ENCODE results near the gene IRF3. TPM values are rescaled to one million over a fixed set of nuclear protein-coding genes. Genes with fewer than 3 reads are reported as not detected.

Gene IRF3
- total RNA-seq, 1 experiment from 2014 or later, result 205 TPM

- Histone ChIP-seq H3K79me2 (ENCODE audit: insufficient read depth, low read length) (no peaks in the 10 kb centered on the region), H3K18ac (ENCODE audit: insufficient read length, low read depth, low read length) (no peak overlapping the region), H4K20me1 (ENCODE audit: control insufficient read depth, insufficient read depth, insufficient read length) (no peaks in the 10 kb centered on the region), H3K9me3 (ENCODE audit: control insufficient read depth, low read depth, low read length) (no peaks in the 10 kb centered on the region), H2BK20ac (ENCODE audit: low read depth, low read length, poor library complexity, severe bottlenecking) (no peak overlapping the region), H2BK12ac (ENCODE audit: insufficient read length, low read depth, low read length) (no peak overlapping the region), H3T11ph (ENCODE audit: low read length) (no peak overlapping the region), H3K23me2 (ENCODE audit: insufficient read length, low read depth, low read length, poor library complexity, severe bottlenecking) (no peaks in the 10 kb centered on the region), H4K8ac (replicated peaks; ENCODE audit: insufficient read length, low read depth, low read length) (no peak overlapping the region), H4K91ac (ENCODE audit: insufficient read length, low read depth, low read length) (no peak overlapping the region), H3K4me1 (ENCODE audit: insufficient read depth, low read length) (no peaks in the 10 kb centered on the region), H2BK120ac (ENCODE audit: low read depth, low read length, poor library complexity, severe bottlenecking) (no peak overlapping the region), H3K56ac (ENCODE audit: insufficient read length, low read depth, low read length) (no peak overlapping the region), H4K5ac (ENCODE audit: insufficient read length, low read depth, low read length) (no peak overlapping the region), H3K79me1 (ENCODE audit: insufficient read depth, low read depth, low read length, poor library complexity, severe bottlenecking) (no peaks in the 10 kb centered on the region), H3K27ac (ENCODE audit: insufficient read length, low read depth, low read length) (no peak overlapping the region), H2BK5ac (ENCODE audit: insufficient read length, low read length) (no peak overlapping the region), H3K14ac (ENCODE audit: insufficient read depth, low read length) (no peak overlapping the region; the same call in 1 of the 2 replicates), H3K4me2 (ENCODE audit: insufficient read depth, insufficient read length, low read length) (no peak overlapping the region), H2BK15ac (ENCODE audit: low read depth, low read length) (no peak overlapping the region), H2AK5ac (ENCODE audit: insufficient read length, low read length) (no peak overlapping the region), H2AFZ (ENCODE audit: low read length) (no peak overlapping the region), H3K27me3 (ENCODE audit: insufficient read depth, low read length) (no peaks in the 10 kb centered on the region), H3K4ac (ENCODE audit: low read depth, low read length) (no peak overlapping the region), H3K9ac (ENCODE audit: extremely low read depth, insufficient read length, low read length) (no peak overlapping the region), H3K23ac (ENCODE audit: insufficient read length, low read depth, low read length) (no peak overlapping the region)
- TF ChIP-seq, protein P1, sequence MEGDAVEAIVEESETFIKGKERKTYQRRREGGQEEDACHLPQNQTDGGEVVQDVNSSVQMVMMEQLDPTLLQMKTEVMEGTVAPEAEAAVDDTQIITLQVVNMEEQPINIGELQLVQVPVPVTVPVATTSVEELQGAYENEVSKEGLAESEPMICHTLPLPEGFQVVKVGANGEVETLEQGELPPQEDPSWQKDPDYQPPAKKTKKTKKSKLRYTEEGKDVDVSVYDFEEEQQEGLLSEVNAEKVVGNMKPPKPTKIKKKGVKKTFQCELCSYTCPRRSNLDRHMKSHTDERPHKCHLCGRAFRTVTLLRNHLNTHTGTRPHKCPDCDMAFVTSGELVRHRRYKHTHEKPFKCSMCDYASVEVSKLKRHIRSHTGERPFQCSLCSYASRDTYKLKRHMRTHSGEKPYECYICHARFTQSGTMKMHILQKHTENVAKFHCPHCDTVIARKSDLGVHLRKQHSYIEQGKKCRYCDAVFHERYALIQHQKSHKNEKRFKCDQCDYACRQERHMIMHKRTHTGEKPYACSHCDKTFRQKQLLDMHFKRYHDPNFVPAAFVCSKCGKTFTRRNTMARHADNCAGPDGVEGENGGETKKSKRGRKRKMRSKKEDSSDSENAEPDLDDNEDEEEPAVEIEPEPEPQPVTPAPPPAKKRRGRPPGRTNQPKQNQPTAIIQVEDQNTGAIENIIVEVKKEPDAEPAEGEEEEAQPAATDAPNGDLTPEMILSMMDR (conservative IDR thresholded peaks at IDR 0.05), result no peak
- peak overlapping the region; percentile 82 to 97 (median 91); a peak in 6 of 7 replicates for H3K27ac Mint-ChIP-seq
- peaks cover 45 to 86% (median 84%) of the 10 kb centered on the region in 3 experiments for H3K36me3 Mint-ChIP-seq (ENCODE audit: insufficient read depth in 1 of 3, low read depth in 3 of 3)
- peaks cover 19 to 21% of the 10 kb centered on the region in 2 experiments for H3K4me1 Mint-ChIP-seq
- no peaks in the 10 kb centered on the region for H3K27me3 Mint-ChIP-seq (ENCODE audit: low read depth)
- peaks cover 7% of the 10 kb centered on the region in 2 experiments; a peak in 4 of 5 replicates for H3K9me3 Mint-ChIP-seq
- no peak overlapping the region; a peak in 1 of 5 replicates for H3K4me3 Mint-ChIP-seq
- no CpG with 5 or more reads among the region's 17 CpGs for WGBS (ENCODE audit: extremely low coverage, insufficient read length, low lambda C conversion rate)
- no peak for DNase-seq
These were observed 9.1 kb downstream of the IRF3 start for GRCh38 chr19:49656456-49657109.
